GM11168 (cell line): ENCODE measurements around the gene YAE1.

Source experiments
- in situ Hi-C: fragments of 300-500 bp; cut with MboI; formaldehyde crosslinking; loops from one replicate; pipeline ENCODE4 v1.12.0; 2022; ENCODE audit warnings: low sequenced_read_pairs; ENCODE audit not compliant: unreplicated experiment

The YAE1 gene

GRCh38 chr7:39603924-39604323 lies 37.7 kb downstream of the YAE1 start:
- in situ Hi-C loops = no loop called here

- in situ Hi-C loops = no loop called here
These were observed 38.9 kb downstream of the YAE1 start for GRCh38 chr7:39605087-39605486.

GRCh38 chr7:39606352-39606751 lies 40.1 kb downstream of the YAE1 start:
- in situ Hi-C loops = no loop called here

GRCh38 chr7:39606941-39607340 lies 40.7 kb downstream of the YAE1 start:
- in situ Hi-C loops = no loop called here

- in situ Hi-C loops = no loop called here
These were observed 41.7 kb downstream of the YAE1 start for GRCh38 chr7:39607865-39608264.

- in situ Hi-C loops = no loop called here
These were observed 42.1 kb downstream of the YAE1 start for GRCh38 chr7:39608278-39608677.

- in situ Hi-C loops = no loop called here
These were observed 43.1 kb downstream of the YAE1 start for GRCh38 chr7:39609113-39609934.

GRCh38 chr7:39609935-39610263 lies 43.7 kb downstream of the YAE1 start:
- in situ Hi-C loops = no loop called here

GRCh38 chr7:39613577-39613976 lies 47.4 kb downstream of the YAE1 start:
- in situ Hi-C loops = no loop called here

GRCh38 chr7:39614299-39614698 lies 48.1 kb downstream of the YAE1 start:
- in situ Hi-C loops = no loop called here

GRCh38 chr7:39615350-39615975 lies 49.3 kb downstream of the YAE1 start:
- in situ Hi-C loops = no loop called here

GRCh38 chr7:39616138-39616537 lies 49.9 kb downstream of the YAE1 start:
- in situ Hi-C loops = no loop called here

- in situ Hi-C loops = no loop called here
These were observed 50.8 kb downstream of the YAE1 start for GRCh38 chr7:39617005-39617404.

- in situ Hi-C loops = no loop called here
These were observed 52.7 kb downstream of the YAE1 start for GRCh38 chr7:39618868-39619267.

- in situ Hi-C loops = no loop called here
These were observed 54.3 kb downstream of the YAE1 start for GRCh38 chr7:39620486-39620885.

GRCh38 chr7:39621261-39621660 lies 55.1 kb downstream of the YAE1 start:
- in situ Hi-C loops = no loop called here

- in situ Hi-C loops = no loop called here
These were observed 55.7 kb downstream of the YAE1 start for GRCh38 chr7:39621784-39622411.
